Fibroblast of gingiva (primary cell): ENCODE data around the gene CWC22.
A peak's percentile ranks its signal among the peaks of the same experiment; 100 is the strongest.
"Not testable (repeated sequence)": the region's sequence is repeated elsewhere in the genome, so short reads cannot be mapped to it uniquely, and the experiment has no call there.

Source experiments
- DNase-seq: peaks from one replicate; pipeline ENCODE4 v3.0.0-alpha.2; 2011; ENCODE audit warnings: low read depth

Gene CWC22

GRCh38 chr2:180003073-180003472 lies 4.0 kb downstream of the CWC22 start:
- no peak for DNase-seq

DNA sequence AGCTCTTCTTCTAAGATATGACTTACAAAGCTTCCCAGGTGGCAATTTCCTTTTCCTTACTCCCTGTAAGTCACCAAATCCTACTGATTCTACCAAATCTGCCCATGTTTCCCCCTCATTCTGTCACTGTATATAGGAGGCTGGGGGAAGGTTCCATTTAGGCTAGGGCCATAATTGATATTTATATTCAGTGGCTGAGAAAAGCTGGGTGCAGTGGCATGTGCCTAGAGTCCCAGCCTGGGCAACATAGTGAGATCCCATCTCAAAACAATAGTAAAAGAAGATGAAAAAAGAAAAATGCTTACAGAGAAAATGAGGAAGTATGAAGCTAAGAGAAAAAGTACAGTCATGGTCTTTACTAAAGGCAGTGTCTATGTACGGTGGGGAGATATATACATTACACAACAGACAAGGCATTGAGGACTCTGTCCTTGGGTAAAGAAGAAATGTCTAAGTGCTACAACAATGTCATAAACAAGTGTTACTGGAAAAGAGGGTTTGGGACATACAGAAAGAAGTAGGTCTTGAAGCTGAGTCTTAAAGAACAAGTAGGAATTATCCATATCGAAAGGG lies 4.8 kb downstream of the CWC22 start:
- DNase-seq, result no peak

- no peak for DNase-seq
These were observed 5.4 kb downstream of the CWC22 start for GRCh38 chr2:180001726-180002125.

DNA sequence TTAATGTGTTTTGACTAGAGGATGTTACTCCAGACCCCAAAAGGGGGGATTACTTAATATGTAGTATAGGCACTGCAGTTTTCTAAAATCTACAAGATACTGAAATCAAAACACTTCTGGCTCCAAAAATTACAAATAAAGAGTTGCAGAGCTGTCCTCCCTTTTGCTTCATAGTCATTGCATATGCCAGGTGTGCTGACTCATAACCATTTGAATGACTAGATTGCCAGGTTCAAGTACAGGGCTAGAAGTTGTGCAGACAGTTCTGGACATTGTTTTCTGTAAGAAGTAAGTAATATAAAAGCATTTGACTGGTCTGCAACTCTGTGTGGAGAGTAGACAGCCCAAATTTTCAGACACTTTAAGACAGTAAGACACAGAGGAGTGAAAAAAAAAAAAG lies 6.7 kb downstream of the CWC22 start:
- DNase-seq, result no peak

- DNase-seq, result no peak
These were observed 8.1 kb downstream of the CWC22 start for GRCh38 chr2:179999000-179999399.

DNA sequence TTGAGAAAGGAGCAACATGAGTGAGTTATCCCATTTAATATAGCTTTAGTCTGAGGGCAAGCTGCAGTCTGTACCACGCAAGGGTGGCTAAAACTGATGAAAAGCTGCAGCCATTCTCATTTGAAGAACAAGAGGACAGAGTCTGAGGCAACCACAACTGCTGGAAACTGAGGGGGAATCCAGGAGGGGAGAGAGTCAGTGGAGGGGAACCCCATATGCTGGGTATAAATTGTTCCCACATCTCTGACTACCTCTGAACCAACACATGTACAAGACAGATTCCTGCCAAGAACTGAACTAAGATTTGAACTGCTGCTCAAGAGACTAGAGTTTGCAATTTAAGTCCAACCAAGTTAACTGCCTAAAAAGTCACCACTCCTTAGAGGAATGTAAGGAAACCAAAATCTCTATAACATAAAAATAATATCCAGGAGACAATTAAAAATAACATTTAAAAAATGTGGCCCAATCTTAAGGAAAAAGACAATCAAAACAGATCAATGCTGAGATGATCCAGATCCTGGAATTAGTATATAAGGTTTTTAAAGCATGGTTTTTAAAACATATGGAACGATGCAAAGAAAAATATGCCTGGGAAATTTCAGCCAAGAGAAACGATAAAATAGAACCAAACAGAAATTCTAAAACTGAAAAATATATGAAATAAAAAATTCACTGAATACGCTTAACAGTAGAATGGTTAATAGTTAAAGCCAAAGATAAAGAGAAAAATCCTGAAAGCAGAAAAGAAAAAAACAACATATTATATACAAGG lies 11.2 kb downstream of the CWC22 start:
- DNase-seq, result no peak

GRCh38 chr2:179991344-179991743 lies 15.8 kb downstream of the CWC22 start:
- DNase-seq, result no peak

- DNase-seq, result no peak
These were observed 16.3 kb downstream of the CWC22 start for GRCh38 chr2:179990676-179991317.

- DNase-seq, result no peak
These were observed 19.2 kb downstream of the CWC22 start for GRCh38 chr2:179987916-179988315.

DNA sequence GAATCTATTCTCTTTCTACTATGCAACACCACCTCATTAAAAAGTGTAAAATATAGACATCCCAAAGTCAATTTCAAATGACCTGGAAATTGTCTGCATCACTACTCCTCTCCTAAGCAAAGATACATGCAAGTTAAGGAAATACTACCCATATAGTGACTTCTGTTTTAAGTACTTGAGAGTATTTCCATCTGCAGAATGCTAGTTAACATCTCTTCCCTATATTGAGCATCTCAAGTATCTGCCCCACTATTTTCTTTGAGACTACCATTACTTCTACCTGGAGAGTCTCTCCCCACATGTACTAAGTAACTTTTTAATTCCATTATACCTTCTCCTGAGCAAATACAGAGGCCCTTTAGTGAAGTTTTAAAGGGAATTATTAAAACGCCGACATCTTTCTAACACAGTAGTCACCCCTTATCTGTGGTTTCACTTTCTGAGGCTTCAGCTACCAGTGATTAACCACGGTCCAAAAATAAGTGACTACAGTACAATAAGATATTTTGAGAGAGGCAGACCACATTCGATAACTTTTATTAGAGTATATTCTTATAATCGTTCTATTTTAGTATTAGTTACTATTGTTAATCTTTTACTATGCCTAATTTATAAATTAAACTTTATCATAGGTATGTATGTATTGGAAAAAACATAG lies 21.8 kb downstream of the CWC22 start:
- no peak for DNase-seq

GRCh38 chr2:179983250-179983932 lies 23.7 kb downstream of the CWC22 start:
- no peak for DNase-seq

DNA sequence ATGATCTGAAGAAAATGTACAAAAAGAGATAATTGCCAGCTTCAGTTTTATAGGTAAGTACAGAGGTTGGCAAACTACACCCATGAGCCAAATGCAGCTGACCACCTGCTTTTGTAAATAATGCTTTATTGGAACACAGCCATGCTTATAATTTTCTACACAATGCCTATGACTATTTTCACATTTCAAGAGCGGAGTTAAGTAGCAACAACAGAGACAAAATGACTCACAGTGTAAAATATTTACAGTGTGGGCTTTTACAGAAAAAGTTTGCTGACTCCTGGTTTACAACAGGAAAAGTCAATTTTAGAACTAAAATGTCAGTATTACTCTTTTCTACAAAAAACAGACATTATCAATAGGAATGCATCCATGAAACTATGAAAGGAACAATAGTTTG lies 26.0 kb downstream of the CWC22 start:
- DNase-seq, result peak; percentile 3

DNA sequence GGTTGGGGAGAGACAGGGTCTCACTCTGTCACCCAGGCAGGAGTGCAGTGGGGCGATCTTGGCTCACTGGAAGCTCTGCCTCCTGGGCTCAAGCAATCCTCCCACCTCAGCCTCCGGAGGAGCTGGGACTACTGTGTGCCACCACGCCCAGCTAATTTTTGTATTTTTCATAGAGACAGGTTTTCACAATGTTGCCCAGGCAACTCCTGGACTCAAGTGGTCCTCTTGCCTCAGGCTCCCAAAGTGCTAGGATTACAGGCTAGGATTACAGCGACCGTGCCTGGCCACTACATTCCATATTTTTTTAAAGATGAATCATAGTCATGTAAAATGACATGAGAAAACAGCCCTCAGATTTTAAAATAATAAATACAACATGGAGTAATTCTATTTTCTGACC lies 32.3 kb downstream of the CWC22 start:
- peak; percentile 88 for DNase-seq

DNA sequence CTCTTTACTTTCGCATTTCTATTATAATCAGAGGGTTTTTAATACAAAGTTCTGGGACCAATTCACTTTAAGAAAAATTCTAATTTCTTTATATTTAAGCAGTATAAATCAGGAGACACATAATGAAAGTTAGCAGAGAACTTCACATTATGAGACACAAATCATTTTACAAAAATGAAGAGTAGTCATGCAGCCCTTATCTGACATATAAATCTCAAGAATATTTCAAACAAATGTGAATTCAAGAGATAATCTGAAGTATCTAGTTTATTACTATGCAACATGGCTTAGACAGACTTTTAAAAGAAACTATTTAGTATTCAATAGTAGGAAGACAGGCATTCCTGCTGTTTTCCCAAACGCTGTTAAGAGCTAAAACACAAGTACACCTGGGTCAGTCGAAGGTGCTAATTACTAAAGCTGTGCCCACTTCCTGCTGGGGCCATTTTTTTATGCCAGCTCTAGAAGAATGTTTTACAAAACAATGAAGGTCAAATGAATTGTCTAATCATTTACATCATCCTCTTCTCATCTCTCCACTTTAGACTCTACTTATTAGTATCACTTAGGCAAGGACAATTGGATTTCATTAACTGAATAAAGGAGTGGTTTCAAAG lies 40.2 kb downstream of the CWC22 start:
- no peak for DNase-seq

DNA sequence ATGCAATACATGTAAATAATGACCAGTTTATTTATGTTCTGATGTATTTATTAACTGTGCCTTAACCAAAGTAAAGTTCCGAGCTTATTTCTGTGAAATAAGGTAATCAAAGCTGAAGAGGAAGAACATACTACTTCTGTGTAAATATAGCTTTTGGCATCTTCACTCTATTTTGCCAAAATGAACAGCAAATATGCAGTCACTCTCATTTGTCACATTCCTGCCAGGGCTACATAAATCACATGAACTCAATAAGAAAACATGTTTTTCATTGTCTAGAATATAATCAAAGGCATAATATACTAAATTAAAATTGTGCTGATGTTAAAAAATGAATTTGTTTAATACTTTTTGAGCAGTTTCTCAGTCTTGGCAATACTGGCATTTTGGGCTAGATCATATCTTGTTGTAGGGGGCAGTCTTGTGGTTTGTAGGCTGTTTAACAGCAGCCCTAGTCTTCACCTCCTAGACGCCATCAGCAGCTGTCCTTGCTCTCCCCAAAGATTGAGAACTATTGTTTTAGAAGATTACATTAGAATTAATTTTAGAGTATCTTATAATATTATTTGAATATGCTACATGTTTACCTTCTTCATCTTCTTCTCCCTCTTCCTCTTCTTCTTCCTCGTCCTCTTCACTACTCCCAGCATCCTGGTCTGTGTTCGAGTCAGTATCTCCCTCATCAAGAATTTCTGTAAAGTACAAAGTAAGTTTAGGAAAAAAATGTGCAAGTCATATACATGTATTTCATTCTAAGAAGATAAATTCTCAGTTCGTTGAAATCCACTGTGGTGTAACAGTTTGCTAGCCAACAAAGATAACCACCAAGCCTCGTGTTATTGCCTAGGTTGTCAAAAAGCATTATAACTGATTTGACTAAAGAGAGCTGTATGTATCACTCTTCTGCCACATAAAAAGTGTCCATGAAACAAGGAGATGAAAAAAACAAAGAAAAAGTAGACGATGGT lies 41.5 kb downstream of the CWC22 start:
- DNase-seq, result peak; percentile 3

GRCh38 chr2:179963626-179964025 lies 43.5 kb downstream of the CWC22 start:
- DNase-seq, result peak; percentile 55

- DNase-seq, result not testable (repeated sequence)
These were observed 48.8 kb downstream of the CWC22 start for GRCh38 chr2:179958251-179958650.

GRCh38 chr2:179954026-179954425 lies 53.1 kb downstream of the CWC22 start:
- DNase-seq, result no peak

DNA sequence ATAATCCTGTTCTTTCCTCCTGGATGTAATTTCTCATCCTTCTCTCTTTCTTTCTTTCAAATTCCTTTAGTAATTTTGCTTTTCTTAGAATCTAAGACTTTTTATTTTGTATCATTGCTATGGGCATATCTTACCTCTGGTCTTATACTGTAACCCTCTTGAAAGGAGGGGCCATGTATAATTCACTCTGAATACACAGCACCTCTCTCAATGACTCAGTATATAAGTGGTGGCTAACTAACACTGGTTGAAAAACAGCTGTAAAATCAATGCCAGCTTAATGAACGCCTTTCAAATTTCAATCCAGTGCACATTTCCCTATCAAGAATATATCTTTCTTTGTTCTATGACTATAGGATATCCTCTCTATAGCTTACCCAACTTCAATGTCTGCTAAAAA lies 53.7 kb downstream of the CWC22 start:
- DNase-seq, result no peak

GRCh38 chr2:179952658-179953057 lies 54.4 kb downstream of the CWC22 start:
- DNase-seq, result no peak

DNA sequence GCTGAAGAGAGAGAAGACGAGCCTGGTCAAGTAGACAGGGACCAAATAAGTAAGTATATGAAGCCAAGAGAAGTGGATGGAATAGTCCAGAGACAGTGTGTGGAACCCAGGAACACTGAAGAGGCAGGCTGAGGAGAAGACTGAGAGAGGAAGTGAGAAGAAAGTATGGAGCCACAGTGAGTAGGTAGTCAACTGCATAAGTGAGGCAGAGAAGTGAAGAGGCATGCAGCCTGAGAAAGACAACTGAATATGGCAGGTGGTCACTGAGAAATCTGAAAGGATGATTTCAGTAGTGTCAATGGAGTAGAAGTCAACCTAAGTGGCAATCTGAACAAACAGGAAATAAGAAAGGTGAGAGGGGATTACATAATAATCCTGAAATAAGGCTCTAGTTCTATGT lies 55.4 kb downstream of the CWC22 start:
- DNase-seq, result no peak
